ENCODE data around the gene SORCS1. TPM values are rescaled to one million over a fixed set of nuclear protein-coding genes. Genes with fewer than 3 reads are reported as not detected.
A peak's percentile ranks its signal among the peaks of the same experiment; 100 is the strongest.

The SORCS1 gene
- total and polyA plus RNA-seq, 2 experiments from 2014 or later, result 2.9 to 8.9 TPM

DNA sequence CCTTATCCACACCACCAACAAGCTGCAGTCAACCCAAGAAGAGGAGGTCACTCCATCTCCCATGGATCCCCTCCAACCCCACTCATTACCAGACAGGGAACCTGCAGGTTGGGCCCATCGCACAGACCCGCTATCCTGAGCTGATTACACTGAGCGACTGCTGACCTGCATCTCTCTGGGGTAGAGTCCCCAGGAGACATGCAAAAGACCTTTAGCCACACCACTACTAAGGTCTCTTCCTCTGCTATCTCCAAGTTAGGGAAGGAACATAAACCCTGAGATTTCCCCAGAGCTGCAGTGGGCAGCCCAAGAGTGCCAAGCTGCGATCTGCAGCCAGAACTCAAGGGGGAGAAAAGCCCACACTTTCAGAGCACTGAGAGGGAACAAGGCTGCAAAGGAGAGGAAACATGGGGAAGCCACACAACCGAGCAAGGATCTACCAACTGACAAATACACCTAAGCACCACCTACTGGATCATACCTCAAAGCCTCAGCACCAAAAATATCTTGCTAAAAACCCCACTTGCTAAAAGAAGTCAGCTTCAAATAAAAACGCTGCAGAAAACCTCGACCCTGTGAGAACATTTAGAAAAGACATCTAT lies 298.2 kb downstream of the SORCS1 start:
- Mint-ChIP-seq H3K27ac (no peak overlapping the region), H3K27me3 (ENCODE audit: insufficient read depth, low read depth, poor library complexity) (peaks cover 5% of the 10 kb centered on the region), H3K9me3 (no peaks in the 10 kb centered on the region; the same call in 2 of the 3 replicates), H3K4me1 (peaks cover 2% of the 10 kb centered on the region), H3K4me3 (no peak overlapping the region), H3K36me3 (ENCODE audit: low read depth) (no peaks in the 10 kb centered on the region)
- Histone ChIP-seq H3K27me3 (ENCODE audit: insufficient read depth) (no peaks in the 10 kb centered on the region), H3K4me3 (no peak overlapping the region), H3K79me2 (replicated peaks; ENCODE audit: insufficient read depth) (no peaks in the 10 kb centered on the region), H2AFZ (no peak overlapping the region), H3K9me2 (ENCODE audit: insufficient read depth) (0 out of 2 replicates have a peak, but pooled peaks cover 4% of the 10 kb centered on the region), H3F3A (replicated peaks; ENCODE audit: low read depth) (no peaks in the 10 kb centered on the region), H3K4me2 (no peak overlapping the region), H3K36me3 (ENCODE audit: insufficient read depth) (no peaks in the 10 kb centered on the region), H3K4me1 (ENCODE audit: insufficient read depth) (no peaks in the 10 kb centered on the region), H3K27ac (ENCODE audit: low read depth) (no peak overlapping the region), H4K20me1 (replicated peaks; ENCODE audit: insufficient read depth) (no peaks in the 10 kb centered on the region)
- no peak for TF ChIP-seq CREB1 (CRISPR knock-in tag; IDR thresholded peaks at IDR 0.05; ENCODE audit: low read depth)
- TF ChIP-seq, protein P1, sequence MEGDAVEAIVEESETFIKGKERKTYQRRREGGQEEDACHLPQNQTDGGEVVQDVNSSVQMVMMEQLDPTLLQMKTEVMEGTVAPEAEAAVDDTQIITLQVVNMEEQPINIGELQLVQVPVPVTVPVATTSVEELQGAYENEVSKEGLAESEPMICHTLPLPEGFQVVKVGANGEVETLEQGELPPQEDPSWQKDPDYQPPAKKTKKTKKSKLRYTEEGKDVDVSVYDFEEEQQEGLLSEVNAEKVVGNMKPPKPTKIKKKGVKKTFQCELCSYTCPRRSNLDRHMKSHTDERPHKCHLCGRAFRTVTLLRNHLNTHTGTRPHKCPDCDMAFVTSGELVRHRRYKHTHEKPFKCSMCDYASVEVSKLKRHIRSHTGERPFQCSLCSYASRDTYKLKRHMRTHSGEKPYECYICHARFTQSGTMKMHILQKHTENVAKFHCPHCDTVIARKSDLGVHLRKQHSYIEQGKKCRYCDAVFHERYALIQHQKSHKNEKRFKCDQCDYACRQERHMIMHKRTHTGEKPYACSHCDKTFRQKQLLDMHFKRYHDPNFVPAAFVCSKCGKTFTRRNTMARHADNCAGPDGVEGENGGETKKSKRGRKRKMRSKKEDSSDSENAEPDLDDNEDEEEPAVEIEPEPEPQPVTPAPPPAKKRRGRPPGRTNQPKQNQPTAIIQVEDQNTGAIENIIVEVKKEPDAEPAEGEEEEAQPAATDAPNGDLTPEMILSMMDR (conservative IDR thresholded peaks at IDR 0.05; ENCODE audit: low read depth in 2 of 2), result peak in 1 of 2 experiments; percentile 42; a peak in 2 of 4 replicates
- no peak for TF ChIP-seq ZNF114 (CRISPR knock-in tag; IDR thresholded peaks at IDR 0.05)
- no peak for TF ChIP-seq EZH2 (IDR thresholded peaks at IDR 0.05; ENCODE audit: low read depth, unreplicated experiment)
- TF ChIP-seq, protein P2, sequence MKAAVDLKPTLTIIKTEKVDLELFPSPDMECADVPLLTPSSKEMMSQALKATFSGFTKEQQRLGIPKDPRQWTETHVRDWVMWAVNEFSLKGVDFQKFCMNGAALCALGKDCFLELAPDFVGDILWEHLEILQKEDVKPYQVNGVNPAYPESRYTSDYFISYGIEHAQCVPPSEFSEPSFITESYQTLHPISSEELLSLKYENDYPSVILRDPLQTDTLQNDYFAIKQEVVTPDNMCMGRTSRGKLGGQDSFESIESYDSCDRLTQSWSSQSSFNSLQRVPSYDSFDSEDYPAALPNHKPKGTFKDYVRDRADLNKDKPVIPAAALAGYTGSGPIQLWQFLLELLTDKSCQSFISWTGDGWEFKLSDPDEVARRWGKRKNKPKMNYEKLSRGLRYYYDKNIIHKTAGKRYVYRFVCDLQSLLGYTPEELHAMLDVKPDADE (IDR thresholded peaks at IDR 0.05), result no peak
- no peak for TF ChIP-seq ZNF331 (CRISPR knock-in tag; IDR thresholded peaks at IDR 0.05; ENCODE audit: low read depth)
- TF ChIP-seq STAT1 (IDR thresholded peaks at IDR 0.05; ENCODE audit: unreplicated experiment), result no peak
- ATAC-seq (peak; percentile 55; the same call in 2 of the 3 replicates), DNase-seq (ENCODE audit: low spot score) (peak; percentile 6)

DNA sequence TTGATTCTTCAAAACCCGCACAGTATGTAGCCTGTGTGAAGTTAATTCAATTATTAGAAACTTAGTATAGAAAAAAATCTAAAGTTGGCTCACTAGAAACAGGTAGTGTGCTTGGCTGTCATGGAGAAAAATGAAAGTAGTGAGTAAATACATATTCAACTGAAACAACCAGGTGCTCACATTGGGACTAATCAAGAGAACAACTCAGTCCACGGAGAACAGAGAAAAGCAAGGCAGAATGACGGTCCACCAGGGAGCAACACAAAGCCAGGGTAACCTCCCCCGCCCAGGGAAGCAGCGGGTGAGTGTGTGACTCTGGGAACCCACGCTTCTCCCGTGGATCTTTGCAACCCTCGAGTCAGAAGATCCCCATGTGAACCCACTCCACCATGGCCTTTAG lies 300.5 kb downstream of the SORCS1 start:
- no peaks in the 10 kb centered on the region for H3K36me3 Mint-ChIP-seq (ENCODE audit: low read depth)
- H3K27me3 ChIP-seq (ENCODE audit: insufficient read depth), result no peaks in the 10 kb centered on the region
- DNase-seq (ENCODE audit: low spot score), result no peak
- no peak overlapping the region for H3K27ac ChIP-seq (ENCODE audit: low read depth)
- H3K4me1 Mint-ChIP-seq, result peaks cover 3% of the 10 kb centered on the region
- no peak overlapping the region for H2AFZ ChIP-seq
- ATAC-seq, result no peak
- H3K79me2 ChIP-seq (replicated peaks; ENCODE audit: insufficient read depth), result no peaks in the 10 kb centered on the region
- no peaks in the 10 kb centered on the region for H3K36me3 ChIP-seq (ENCODE audit: insufficient read depth)
- no peaks in the 10 kb centered on the region for H3K4me1 ChIP-seq (ENCODE audit: insufficient read depth)
- H3K27me3 Mint-ChIP-seq (ENCODE audit: insufficient read depth, low read depth, poor library complexity), result peaks cover 5% of the 10 kb centered on the region
- H3K9me3 Mint-ChIP-seq, result no peaks in the 10 kb centered on the region; the same call in 2 of the 3 replicates
- no peaks in the 10 kb centered on the region for H3K9me2 ChIP-seq (ENCODE audit: insufficient read depth)
- H3K4me3 Mint-ChIP-seq, result no peak overlapping the region
- no peak overlapping the region for H3K27ac Mint-ChIP-seq
- H3K4me3 ChIP-seq, result no peak overlapping the region
- no peaks in the 10 kb centered on the region for H4K20me1 ChIP-seq (replicated peaks; ENCODE audit: insufficient read depth)
- no peaks in the 10 kb centered on the region for H3F3A ChIP-seq (replicated peaks; ENCODE audit: low read depth)
- H3K4me2 ChIP-seq, result no peak overlapping the region
- TF ChIP-seq, protein P3, sequence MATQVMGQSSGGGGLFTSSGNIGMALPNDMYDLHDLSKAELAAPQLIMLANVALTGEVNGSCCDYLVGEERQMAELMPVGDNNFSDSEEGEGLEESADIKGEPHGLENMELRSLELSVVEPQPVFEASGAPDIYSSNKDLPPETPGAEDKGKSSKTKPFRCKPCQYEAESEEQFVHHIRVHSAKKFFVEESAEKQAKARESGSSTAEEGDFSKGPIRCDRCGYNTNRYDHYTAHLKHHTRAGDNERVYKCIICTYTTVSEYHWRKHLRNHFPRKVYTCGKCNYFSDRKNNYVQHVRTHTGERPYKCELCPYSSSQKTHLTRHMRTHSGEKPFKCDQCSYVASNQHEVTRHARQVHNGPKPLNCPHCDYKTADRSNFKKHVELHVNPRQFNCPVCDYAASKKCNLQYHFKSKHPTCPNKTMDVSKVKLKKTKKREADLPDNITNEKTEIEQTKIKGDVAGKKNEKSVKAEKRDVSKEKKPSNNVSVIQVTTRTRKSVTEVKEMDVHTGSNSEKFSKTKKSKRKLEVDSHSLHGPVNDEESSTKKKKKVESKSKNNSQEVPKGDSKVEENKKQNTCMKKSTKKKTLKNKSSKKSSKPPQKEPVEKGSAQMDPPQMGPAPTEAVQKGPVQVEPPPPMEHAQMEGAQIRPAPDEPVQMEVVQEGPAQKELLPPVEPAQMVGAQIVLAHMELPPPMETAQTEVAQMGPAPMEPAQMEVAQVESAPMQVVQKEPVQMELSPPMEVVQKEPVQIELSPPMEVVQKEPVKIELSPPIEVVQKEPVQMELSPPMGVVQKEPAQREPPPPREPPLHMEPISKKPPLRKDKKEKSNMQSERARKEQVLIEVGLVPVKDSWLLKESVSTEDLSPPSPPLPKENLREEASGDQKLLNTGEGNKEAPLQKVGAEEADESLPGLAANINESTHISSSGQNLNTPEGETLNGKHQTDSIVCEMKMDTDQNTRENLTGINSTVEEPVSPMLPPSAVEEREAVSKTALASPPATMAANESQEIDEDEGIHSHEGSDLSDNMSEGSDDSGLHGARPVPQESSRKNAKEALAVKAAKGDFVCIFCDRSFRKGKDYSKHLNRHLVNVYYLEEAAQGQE (IDR thresholded peaks at IDR 0.05; ENCODE audit: unreplicated experiment), result no peak
- TF ChIP-seq POLR2AphosphoS5 (IDR thresholded peaks at IDR 0.05; ENCODE audit: low read depth), result no peak
- TF ChIP-seq NANOG (IDR thresholded peaks at IDR 0.05; ENCODE audit: borderline replicate concordance), result no peak
- TF ChIP-seq ZNF331 (CRISPR knock-in tag; IDR thresholded peaks at IDR 0.05; ENCODE audit: low read depth), result no peak
- TF ChIP-seq, protein P2 (IDR thresholded peaks at IDR 0.05), result no peak
- TF ChIP-seq JUNB (IDR thresholded peaks at IDR 0.05; ENCODE audit: unreplicated experiment), result no peak
- TF ChIP-seq STAT1 (IDR thresholded peaks at IDR 0.05; ENCODE audit: unreplicated experiment), result no peak
- no peak for TF ChIP-seq ZNF114 (CRISPR knock-in tag; IDR thresholded peaks at IDR 0.05)
- no peak for TF ChIP-seq EZH2phosphoT487 (IDR thresholded peaks at IDR 0.05; ENCODE audit: unreplicated experiment)

Data from GM23338 (cell line).